HG02610 (cell line): ENCODE data around the gene TRMT5.

ENCODE experiments used
- ATAC-seq: cut with Tn5 transposase; IDR thresholded peaks from one replicate; pipeline ENCODE4 v1.9.1; 2021; ENCODE audit warnings: mild to moderate bottlenecking, moderate library complexity; ENCODE audit not compliant: unreplicated experiment

Gene TRMT5, protein sequence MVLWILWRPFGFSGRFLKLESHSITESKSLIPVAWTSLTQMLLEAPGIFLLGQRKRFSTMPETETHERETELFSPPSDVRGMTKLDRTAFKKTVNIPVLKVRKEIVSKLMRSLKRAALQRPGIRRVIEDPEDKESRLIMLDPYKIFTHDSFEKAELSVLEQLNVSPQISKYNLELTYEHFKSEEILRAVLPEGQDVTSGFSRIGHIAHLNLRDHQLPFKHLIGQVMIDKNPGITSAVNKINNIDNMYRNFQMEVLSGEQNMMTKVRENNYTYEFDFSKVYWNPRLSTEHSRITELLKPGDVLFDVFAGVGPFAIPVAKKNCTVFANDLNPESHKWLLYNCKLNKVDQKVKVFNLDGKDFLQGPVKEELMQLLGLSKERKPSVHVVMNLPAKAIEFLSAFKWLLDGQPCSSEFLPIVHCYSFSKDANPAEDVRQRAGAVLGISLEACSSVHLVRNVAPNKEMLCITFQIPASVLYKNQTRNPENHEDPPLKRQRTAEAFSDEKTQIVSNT

DNA sequence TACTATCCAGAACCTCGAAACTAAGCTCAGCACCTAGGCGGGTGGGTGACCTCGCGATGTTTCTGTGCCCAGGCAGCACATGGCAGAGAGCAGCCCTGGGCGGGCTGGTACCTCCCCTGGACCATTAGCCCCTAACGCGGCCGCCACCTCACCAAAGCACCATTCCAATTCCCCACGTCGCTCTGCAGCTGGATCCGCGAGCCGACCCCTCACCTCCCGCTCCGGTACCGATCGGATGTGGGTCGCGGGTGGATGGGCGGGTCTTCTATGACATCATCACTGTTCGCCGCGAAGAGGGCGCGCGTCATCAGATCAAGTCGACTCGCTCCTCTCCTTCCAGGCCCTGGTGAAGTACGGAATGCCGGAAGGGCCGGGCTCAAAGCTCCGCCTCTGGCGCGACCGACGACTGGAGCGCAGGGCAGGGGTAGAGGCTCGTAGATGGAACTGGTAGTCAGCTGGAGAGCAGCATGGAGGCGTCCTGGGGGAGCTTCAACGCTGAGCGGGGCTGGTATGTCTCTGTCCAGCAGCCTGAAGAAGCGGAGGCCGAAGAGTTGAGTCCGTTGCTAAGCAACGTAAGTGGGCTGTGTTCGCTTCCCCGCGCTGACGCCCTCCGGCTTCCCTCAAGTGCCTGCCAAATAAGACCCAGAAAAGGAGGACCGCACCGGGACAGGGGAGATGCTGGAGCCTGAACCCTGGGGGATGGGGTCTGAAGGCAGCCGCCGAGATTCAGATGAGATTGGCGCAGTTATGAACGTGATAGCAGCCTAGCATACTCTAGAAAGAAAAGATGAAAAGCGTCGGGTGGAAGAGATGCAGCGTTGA lies at the start of gene TRMT5, which contains the start of gene SLC38A6:
TRMT5 (minus strand) TSS at position 269 of the 822 bp plus-strand sequence; CDS start at position 163, 106 bp downstream.
SLC38A6 (plus strand) TSS at position 435 of the 822 bp plus-strand sequence; CDS start at position 468, 33 bp downstream.
- ATAC-seq = peak; percentile 86

GRCh38 chr14:61026526-61026925 lies 45.6 kb upstream of the TRMT5 start:
- ATAC-seq = no peak

GRCh38 chr14:61025251-61026223 lies 44.7 kb upstream of the TRMT5 start:
- ATAC-seq = no peak

DNA sequence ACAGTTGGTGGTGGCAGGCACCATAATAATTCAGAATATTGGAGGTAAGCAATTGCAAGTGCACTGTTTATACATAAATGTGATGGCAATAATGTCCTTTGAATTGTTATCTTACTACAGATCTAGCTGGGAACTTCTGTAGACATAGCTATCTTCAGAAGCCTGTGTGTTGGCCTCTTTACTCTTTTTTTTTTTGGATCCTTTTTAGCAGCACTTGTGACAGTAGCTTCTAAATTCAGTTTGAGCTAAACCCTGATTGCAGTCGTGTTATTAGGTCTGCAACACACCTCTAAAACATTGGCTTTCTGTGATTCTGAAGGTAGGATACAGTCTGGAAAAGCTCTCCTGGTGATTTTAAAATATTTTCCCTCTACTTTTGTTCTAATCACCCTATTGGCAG lies 38.7 kb upstream of the TRMT5 start:
- no peak for ATAC-seq

DNA sequence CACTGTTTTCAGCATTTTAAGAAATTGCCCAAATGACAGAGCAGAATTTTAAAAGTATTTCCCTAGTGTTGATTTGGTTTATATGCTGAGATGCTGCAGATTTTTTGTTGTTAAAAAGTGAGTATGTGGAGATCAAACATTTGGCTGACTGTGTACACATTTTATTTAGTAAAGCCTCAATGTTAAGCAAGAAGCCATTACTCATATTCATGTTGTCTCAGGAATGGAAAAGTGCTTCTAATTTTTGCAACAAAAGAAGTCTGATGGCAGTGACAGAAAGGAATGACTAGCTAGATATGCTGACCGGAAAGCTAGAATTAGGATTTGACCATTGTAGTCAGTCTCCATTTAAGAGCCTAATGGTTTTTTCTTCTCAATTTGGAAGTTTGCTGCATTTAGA lies 22.7 kb upstream of the TRMT5 start:
- ATAC-seq = no peak

- no peak for ATAC-seq
These were observed 18.7 kb upstream of the TRMT5 start for GRCh38 chr14:60999536-60999935.

DNA sequence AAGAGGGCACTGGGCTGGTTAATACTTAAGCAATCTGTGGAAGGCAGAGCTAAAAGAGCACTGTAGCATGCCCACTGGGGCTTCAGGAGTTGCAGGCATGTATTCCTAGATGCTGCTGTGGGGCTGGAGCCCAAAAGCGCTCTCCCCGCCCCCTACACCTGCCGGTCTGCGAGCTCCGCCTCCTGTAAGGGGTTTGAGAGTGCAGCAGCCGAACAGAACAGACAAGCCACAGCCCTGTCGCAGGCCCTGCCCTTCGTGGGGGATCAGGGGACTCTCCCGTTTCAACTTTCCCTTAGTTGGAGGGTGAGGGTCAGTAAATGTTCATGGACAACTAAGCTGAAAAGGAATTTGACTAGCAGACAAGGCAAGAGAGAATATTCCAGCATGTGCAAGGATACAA lies 17.7 kb upstream of the TRMT5 start:
- ATAC-seq = no peak

DNA sequence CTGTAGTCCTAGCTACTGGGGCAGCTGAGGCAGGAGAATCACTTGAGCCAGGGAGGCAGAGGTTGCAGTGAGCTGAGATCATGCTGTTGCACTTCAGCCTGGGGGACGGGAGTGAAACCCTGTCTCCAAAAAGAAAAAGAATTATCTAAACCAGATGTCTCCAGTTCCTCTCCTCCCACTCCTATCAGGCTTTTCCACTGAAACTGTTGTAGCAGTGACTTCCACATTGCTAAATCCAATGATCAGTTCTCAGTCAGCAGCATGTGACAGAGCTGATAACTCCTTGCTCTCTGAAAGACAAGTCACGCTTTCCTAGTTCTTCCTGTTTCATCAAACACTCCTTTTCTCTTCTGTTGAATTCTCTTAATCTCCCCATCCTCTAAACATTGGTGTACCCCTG lies 8.7 kb upstream of the TRMT5 start:
- ATAC-seq = no peak

GRCh38 chr14:60986500-60986899 lies 5.6 kb upstream of the TRMT5 start:
- no peak for ATAC-seq

GRCh38 chr14:60984196-60984595 lies 3.3 kb upstream of the TRMT5 start:
- ATAC-seq = no peak

- ATAC-seq = no peak
These were observed 965 bp upstream of the TRMT5 start for GRCh38 chr14:60981633-60982455.

DNA sequence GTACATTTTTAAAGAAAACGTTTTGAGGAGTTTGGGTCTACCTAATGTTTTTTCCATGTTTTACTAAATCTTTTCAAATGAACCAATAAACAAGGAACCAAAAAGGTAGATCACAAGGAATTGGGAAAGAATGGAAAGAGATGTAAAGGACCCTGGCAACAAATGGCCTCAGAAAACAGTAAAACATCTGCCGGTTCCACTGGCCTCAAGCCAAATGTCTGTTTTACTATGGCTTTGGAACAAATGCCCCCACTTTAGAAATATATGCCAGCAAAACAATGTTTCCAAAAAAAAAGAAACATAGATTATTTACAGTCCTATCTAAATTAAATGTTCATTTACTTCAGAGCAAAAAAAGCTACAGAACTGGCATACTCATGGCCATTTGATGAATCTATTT lies 3.0 kb downstream of the TRMT5 start:
- no peak for ATAC-seq

DNA sequence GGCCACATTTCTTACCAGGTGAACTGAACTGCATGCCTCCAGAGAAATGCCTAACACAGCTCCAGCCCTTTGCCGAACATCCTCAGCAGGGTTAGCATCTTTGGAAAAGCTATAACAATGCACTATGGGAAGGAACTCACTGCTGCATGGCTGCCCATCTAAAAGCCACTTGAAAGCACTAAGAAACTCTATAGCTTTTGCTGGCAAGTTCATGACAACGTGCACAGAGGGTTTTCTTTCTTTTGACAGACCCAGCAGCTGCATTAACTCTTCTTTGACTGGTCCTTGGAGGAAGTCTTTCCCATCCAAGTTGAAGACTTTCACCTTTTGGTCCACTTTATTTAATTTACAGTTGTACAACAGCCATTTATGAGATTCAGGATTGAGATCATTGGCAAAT lies 5.3 kb downstream of the TRMT5 start:
- no peak for ATAC-seq

DNA sequence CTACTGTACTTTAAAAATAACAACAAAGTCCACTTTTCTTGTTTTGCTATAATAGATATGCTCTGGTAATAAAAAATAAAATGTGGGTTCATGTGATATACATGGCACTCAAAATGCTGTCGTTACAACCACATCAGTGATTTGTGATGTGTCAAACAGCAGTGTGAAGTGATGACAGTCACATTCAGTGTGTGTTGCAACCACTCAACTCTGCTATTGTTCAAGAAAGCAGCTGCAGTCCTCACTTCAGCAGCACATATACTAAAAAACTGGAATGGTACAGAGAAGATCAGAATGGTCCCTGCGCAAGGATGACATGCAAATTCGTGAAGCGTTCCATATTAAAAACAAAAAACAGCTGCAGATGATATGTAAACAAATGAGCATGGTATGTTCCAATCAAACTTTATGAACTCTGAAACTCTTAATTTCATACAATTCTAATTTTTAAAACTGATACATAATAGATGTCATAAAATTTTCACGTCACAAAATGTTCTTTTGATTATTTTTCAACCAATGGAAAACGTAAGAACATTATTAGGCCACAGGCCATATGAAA lies 6.7 kb downstream of the TRMT5 start:
- ATAC-seq = no peak

- no peak for ATAC-seq
These were observed 7.8 kb downstream of the TRMT5 start for GRCh38 chr14:60973070-60973469.

GRCh38 chr14:60972295-60972694 lies 8.6 kb downstream of the TRMT5 start:
- ATAC-seq = no peak

- no peak for ATAC-seq
These were observed 9.6 kb downstream of the TRMT5 start for GRCh38 chr14:60971271-60971670.

DNA sequence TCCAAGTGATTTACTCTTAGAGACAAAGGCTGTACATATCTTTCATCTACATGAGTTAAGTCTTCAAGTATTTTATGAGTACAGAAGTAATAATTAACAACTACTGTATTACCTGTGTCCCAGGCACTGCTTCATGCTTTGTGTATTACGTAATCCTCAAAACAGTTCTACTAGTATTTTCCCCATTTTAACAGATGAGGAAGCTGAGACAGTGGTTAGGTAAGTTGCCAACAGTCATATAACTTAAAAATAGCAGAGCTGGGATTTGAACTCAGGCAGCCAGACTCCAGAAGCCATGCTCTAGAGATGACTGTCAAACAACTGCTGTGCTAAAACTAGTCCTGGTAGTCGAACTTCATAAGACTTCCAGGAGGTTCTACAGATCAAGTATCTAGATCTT lies 10.7 kb downstream of the TRMT5 start:
- ATAC-seq = no peak

DNA sequence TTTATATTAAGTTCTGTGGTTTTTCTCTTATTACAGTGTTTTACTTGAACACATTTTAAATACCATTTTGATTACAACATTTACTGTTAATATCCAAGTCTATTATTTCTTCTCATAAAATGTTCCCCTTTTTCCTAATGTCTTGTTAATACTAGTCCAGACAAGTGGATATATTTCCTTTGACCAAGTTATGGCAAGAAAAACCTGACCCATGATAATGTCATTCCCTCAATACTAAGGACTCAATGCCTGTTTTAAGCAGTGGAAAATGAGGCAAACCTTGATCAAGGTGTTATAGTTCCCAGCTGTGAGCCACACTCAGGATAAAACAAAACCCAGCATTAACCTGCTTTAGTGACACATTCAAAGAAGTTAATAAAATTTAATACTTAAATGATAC lies 12.2 kb downstream of the TRMT5 start:
- ATAC-seq = no peak
